Fibroblast of pulmonary artery (primary cell): ENCODE measurements around the gene CARD9.
"Not testable (repeated sequence)": the region's sequence is repeated elsewhere in the genome, so short reads cannot be mapped to it uniquely, and the experiment has no call there.

Experiments
- DNase-seq: peaks from one replicate; pipeline ENCODE4 v3.0.0-alpha.2; 2010; ENCODE audit warnings: low read depth
- H3K4me3 ChIP-seq: replicated peaks from 2 replicates; pipeline ENCODE4 v1.5.1; 2011; ENCODE audit warnings: low read depth, mild to moderate bottlenecking, control low read depth, low read length, moderate library complexity
- CTCF ChIP-seq: IDR thresholded peaks from 2 replicates; pipeline ENCODE4 v1.5.1; 2011; ENCODE audit warnings: mild to moderate bottlenecking, control low read depth, low read length, inconsistent platforms; ENCODE audit errors: missing control alignments

The CARD9 gene

DNA sequence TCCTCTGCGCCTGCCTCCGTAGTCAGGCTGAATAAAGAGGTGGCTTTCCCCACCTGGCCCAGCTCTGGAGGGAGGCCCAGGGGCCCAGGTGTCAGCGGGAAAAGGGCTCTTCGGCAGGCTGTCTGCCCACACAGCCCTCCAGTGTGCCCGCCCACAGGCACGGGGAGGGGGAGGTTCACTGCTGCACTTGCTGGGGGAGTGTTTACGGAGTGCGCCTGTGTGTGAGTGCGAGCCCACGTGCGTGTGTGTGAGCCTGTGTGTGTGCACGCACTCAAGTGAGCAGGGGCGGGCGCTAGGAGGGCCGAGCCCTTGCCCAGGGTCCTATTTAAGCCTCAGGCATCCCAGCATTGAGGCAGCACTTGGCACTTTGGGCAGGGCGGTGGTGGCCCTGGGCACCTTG lies 20.8 kb downstream of the CARD9 start:
- DNase-seq: no peak
- no peak overlapping the region for H3K4me3 ChIP-seq
- TF ChIP-seq CTCF: no peak

DNA sequence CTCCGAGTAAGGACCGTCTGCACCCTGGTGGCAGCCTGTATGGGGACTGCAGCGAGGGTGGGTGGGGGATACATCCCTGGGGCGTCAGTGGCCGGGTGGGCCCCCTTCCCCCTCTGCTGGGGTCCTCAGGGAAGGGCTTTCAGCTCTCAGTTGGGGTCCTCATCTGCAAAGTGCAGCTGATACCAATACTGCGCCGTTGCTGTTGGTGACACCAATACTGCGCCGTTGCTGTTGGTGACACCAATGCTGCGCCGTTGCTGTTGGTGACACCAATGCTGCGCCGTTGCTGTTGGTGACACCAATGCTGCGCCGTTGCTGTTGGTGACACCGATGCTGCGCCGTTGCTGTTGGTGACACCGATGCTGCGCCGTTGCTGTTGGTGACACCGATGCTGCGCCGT lies 21.6 kb downstream of the CARD9 start:
- not testable (repeated sequence) for H3K4me3 ChIP-seq, DNase-seq

DNA sequence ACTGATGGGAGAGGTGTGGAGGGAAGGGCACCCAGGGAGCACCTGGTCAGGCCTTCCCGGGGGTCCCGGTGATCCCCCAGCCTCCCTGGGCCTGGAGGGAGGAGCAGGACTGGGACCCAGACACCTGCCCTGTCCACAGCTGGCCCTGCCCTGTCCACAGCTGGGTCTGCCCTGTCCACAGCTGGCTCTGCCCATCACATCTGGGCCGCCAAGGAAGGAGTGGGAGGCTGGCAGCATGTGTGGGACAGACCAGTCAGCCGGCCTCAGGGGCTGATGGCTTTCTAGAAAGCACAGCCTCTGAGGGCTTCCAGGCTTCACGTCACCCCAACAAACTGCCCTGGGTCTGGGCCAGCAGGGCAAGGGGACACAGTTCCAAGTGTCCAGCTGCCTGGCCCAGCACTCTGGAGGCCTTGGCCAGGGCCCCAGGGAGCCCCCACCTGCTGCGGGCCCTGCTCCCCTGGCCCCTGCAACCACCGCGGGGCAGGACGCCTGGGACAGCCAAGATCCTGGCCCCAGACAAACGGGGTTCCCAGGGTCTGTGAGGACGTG lies 22.1 kb downstream of the CARD9 start:
- H3K4me3 ChIP-seq: no peak overlapping the region
- no peak for DNase-seq
- TF ChIP-seq CTCF: no peak

- TF ChIP-seq CTCF: no peak
- no peak overlapping the region for H3K4me3 ChIP-seq
- no peak for DNase-seq
Measured at GRCh38 chr9:136349546-136349945, 23.9 kb downstream of the CARD9 start.

- TF ChIP-seq CTCF: no peak
- H3K4me3 ChIP-seq: no peak overlapping the region
- DNase-seq: no peak
Measured at GRCh38 chr9:136348691-136349090, 24.8 kb downstream of the CARD9 start.

- H3K4me3 ChIP-seq: no peak overlapping the region
- TF ChIP-seq CTCF: no peak
- DNase-seq: no peak
Measured at GRCh38 chr9:136347472-136348256, 25.8 kb downstream of the CARD9 start.

DNA sequence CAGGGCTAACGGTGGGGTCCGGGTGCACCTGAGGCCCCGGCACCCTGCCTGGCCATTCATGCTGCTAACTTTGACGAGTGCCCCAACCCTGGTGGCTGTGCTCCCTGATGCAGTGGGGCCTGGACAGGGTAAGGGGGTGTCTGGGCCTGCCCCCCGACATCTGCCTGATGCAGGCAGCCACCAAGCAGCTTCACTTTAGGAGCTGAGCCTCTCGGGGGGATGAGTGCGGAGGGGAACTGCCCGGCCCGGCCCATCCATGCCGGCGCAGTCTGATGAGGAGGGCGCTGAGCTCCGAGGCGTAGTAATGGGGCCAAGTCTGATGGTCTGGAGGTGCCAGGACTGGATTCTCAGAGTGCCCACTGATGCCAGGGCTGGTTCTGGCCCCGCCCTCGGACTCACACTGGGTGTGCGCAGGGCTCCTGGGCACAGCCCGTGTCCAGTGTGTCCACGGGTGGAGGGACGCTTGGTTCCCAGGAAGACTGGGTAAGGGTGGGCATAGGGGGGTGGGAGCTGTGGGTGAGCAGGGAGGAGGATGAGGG lies 26.5 kb downstream of the CARD9 start:
- no peak for TF ChIP-seq CTCF
- no peak overlapping the region for H3K4me3 ChIP-seq
- DNase-seq: no peak
